HCT116 (cell line): ENCODE results near the gene SUSD3. TPM values are rescaled to one million over a fixed set of nuclear protein-coding genes. Genes with fewer than 3 reads are reported as not detected.

Source experiments
- ATAC-seq: fragments of 200-7000 bp; cut with Tn5 transposase; 2 replicates; pipeline ENCODE4 v1.9.1; 2020; ENCODE audit warnings: mild to moderate bottlenecking, moderate library complexity
- BruUV-seq: library from RNA; stranded (reverse); fragments of 400-500 nt; replicated peaks from 2 replicates; lab custom pipeline; 2021; lab: Mats Ljungman, UMichigan
- CTCF ChIA-PET: fragments of 300-600 bp; sonication (Branson Sonifier 250); formaldehyde crosslinking; loops from one replicate; lab custom pipeline; 2021; ENCODE audit warnings: antibody characterized with exemption; lab: Charles Lee
- POLR2A ChIA-PET: fragments of 300-600, 350-600 bp; sonication (Branson Sonifier 250); formaldehyde crosslinking; loops from one replicate; lab custom pipeline; 2021; ENCODE audit warnings: antibody characterized with exemption; lab: Charles Lee
- RAD21 ChIA-PET, 2 experiments: fragments of 300-600 bp; sonication (Branson Sonifier 250); formaldehyde crosslinking; loops; one replicate each; lab custom pipeline; 2023; ENCODE audit warnings: low total read pairs in 2 of 2; ENCODE audit not compliant: uncharacterized antibody in 2 of 2, unreplicated experiment in 2 of 2, low non-redundant PET in 1 of 2; lab: Charles Lee
- DNase-seq: peaks from one replicate; pipeline ENCODE4 v3.0.0-alpha.2; 2010; ENCODE audit warnings: low read depth, low spot score
- H2AFZ ChIP-seq: fragments of 200-600 bp; shearing (Covaris generic), sonication (generic); 2 replicates; pipeline ENCODE4 v1.6.1; 2017; ENCODE audit warnings: low read depth, mixed run types, mixed read lengths, antibody characterized with exemption, low read length; ENCODE audit not compliant: poor library complexity, severe bottlenecking
- H3K27ac ChIP-seq: 2 replicates; pipeline ENCODE4 v1.5.1; 2012; ENCODE audit warnings: low read depth, low read length
- H3K27me3 ChIP-seq: fragments of 200-600 bp; sonication (generic); 2 replicates; pipeline ENCODE4 v1.6.1; 2016; ENCODE audit warnings: mixed run types, low read length, mixed read lengths; ENCODE audit not compliant: insufficient read depth
- H3K36me3 ChIP-seq, 2 experiments: fragments of 200-500 bp in 1 of 2; fragments of 200-600 bp in 1 of 2; sonication (Bioruptor generic) in 1 of 2; sonication (generic) in 1 of 2; 2 replicates each; pipeline versions ENCODE4 v1.5.1 to v1.6.1; 2014 to 2016; ENCODE audit warnings: low read length in 2 of 2, inconsistent platforms in 1 of 2, mixed read lengths in 1 of 2, mixed run types in 1 of 2; ENCODE audit not compliant: insufficient read depth in 2 of 2, control insufficient read depth in 1 of 2
- H3K4me1 ChIP-seq, 2 experiments: fragments of 200-600 bp in 1 of 2; sonication (generic) in 1 of 2; 2 replicates each; pipeline versions ENCODE4 v1.5.1 to v1.6.1; 2012 to 2017; ENCODE audit warnings: low read length in 2 of 2, inconsistent platforms in 1 of 2, mild to moderate bottlenecking in 1 of 2, mixed read lengths in 1 of 2, mixed run types in 1 of 2, moderate library complexity in 1 of 2; ENCODE audit not compliant: insufficient read depth in 2 of 2, control insufficient read depth in 1 of 2
- H3K4me2 ChIP-seq: fragments of 200-600 bp; sonication (generic); 2 replicates; pipeline ENCODE4 v1.6.1; 2017; ENCODE audit warnings: mixed run types, low read length, mixed read lengths
- H3K4me3 ChIP-seq, 2 experiments: fragments of 200-600 bp in 1 of 2; sonication (generic) in 1 of 2; replicated peaks in 1 of 2; 2 replicates each; pipeline ENCODE4 v1.5.1; 2011 to 2016; ENCODE audit warnings: low read length in 2 of 2, control low read depth in 1 of 2, low read depth in 1 of 2, mild to moderate bottlenecking in 1 of 2, mixed read lengths in 1 of 2, mixed run types in 1 of 2
- H3K79me2 ChIP-seq: fragments of 200-600 bp; sonication (generic); 2 replicates; pipeline ENCODE4 v1.6.1; 2017; ENCODE audit warnings: mild to moderate bottlenecking, mixed run types, low read length, moderate library complexity, mixed read lengths; ENCODE audit not compliant: insufficient read depth
- H3K9ac ChIP-seq: fragments of 200-600 bp; sonication (generic); 2 replicates; pipeline ENCODE4 v1.6.1; 2016; ENCODE audit warnings: low read length, mixed read lengths
- H3K9me2 ChIP-seq: fragments of 200-600 bp; sonication (generic), shearing (Covaris generic); 2 replicates; pipeline ENCODE4 v1.6.1; 2017; ENCODE audit warnings: mixed run types, mild to moderate bottlenecking, moderate library complexity; ENCODE audit not compliant: insufficient read depth
- H3K9me3 ChIP-seq, 2 experiments: fragments of 200-500 bp in 1 of 2; fragments of 200-600 bp in 1 of 2; sonication (Bioruptor generic) in 1 of 2; sonication (generic) in 1 of 2; 2 replicates each; pipeline ENCODE4 v1.6.1; 2014 to 2017; ENCODE audit warnings: low read length in 2 of 2, mixed read lengths in 2 of 2, inconsistent platforms in 1 of 2, low read depth in 1 of 2, mild to moderate bottlenecking in 1 of 2, mixed run types in 1 of 2, moderate library complexity in 1 of 2; ENCODE audit not compliant: control insufficient read depth in 1 of 2, insufficient read depth in 1 of 2
- H4K20me1 ChIP-seq: fragments of 200-600 bp; sonication (generic), shearing (Covaris generic); 2 replicates; pipeline ENCODE4 v1.6.1; 2017; ENCODE audit warnings: mixed run types, mild to moderate bottlenecking, moderate library complexity; ENCODE audit not compliant: insufficient read depth
- ATF3 ChIP-seq: IDR thresholded peaks from 2 replicates; pipeline ENCODE4 v1.6.1; 2012
- CBX3 ChIP-seq: IDR thresholded peaks from 2 replicates; pipeline ENCODE4 v1.6.1; 2012; ENCODE audit warnings: low read depth
- CEBPB ChIP-seq: IDR thresholded peaks from 2 replicates; pipeline ENCODE4 v1.6.1; 2012; ENCODE audit warnings: low read depth
- CTCF ChIP-seq, 3 experiments: fragments of 200-600 bp in 1 of 3; sonication (generic) in 1 of 3; IDR thresholded peaks in 2 of 3; conservative IDR thresholded peaks in 1 of 3; 2 replicates each; pipeline ENCODE4 v1.5.1; 2012 to 2017; ENCODE audit warnings: low read depth in 2 of 3, low read length in 2 of 3, antibody characterized with exemption in 1 of 3, borderline replicate concordance in 1 of 3, control low read depth in 1 of 3, mild to moderate bottlenecking in 1 of 3, mixed read lengths in 1 of 3, mixed run types in 1 of 3, moderate library complexity in 1 of 3; ENCODE audit not compliant: insufficient read depth in 1 of 3
- EGR1 ChIP-seq: IDR thresholded peaks from 2 replicates; pipeline ENCODE4 v1.6.1; 2012; ENCODE audit warnings: low read depth
- ELF1 ChIP-seq: IDR thresholded peaks from 2 replicates; pipeline ENCODE4 v1.6.1; 2012; ENCODE audit warnings: low read depth, borderline replicate concordance
- EZH2phosphoT487 ChIP-seq: fragments of 200-600 bp; IDR thresholded peaks from 2 replicates; pipeline ENCODE4 v1.6.1; 2018; ENCODE audit warnings: antibody characterized with exemption, borderline replicate concordance
- FOSL1 ChIP-seq: IDR thresholded peaks from 2 replicates; pipeline ENCODE4 v1.6.1; 2012; ENCODE audit warnings: low read depth
- JUND ChIP-seq: IDR thresholded peaks from 2 replicates; pipeline ENCODE4 v1.6.1; 2012
- POLR2A ChIP-seq: IDR thresholded peaks from 2 replicates; pipeline ENCODE4 v1.7.0; 2011; ENCODE audit warnings: borderline replicate concordance; ENCODE audit not compliant: insufficient read depth, insufficient read length; ENCODE audit errors: extremely low read depth
- RAD21 ChIP-seq: IDR thresholded peaks from 2 replicates; pipeline ENCODE4 v1.6.1; 2012; ENCODE audit warnings: low read depth, mild to moderate bottlenecking
- ZBTB33 ChIP-seq: IDR thresholded peaks from 2 replicates; pipeline ENCODE4 v1.6.1; 2011; ENCODE audit warnings: mild to moderate bottlenecking, low read length, moderate library complexity; ENCODE audit not compliant: insufficient replicate concordance; ENCODE audit errors: extremely low read depth
- ZNF274 ChIP-seq: fragments of 200-500 bp; sonication (Bioruptor generic); IDR thresholded peaks from 2 replicates; pipeline ENCODE4 v1.6.1; 2014; ENCODE audit warnings: mild to moderate bottlenecking, low read depth, low read length, inconsistent platforms
- intact Hi-C: fragments of 100-400 bp; cut with micrococcal nuclease; formaldehyde crosslinking; loops from 2 replicates; pipeline ENCODE4 v1.10.0; 2022
- total RNA-seq: library from RNA; stranded (reverse); gene quantifications from one replicate; pipeline ENCODE4 v1.2.1, GENCODE V29; 2021; ENCODE audit not compliant: unreplicated experiment

Gene SUSD3
- total RNA-seq, 1 experiment from 2014 or later = 11.3 TPM

DNA sequence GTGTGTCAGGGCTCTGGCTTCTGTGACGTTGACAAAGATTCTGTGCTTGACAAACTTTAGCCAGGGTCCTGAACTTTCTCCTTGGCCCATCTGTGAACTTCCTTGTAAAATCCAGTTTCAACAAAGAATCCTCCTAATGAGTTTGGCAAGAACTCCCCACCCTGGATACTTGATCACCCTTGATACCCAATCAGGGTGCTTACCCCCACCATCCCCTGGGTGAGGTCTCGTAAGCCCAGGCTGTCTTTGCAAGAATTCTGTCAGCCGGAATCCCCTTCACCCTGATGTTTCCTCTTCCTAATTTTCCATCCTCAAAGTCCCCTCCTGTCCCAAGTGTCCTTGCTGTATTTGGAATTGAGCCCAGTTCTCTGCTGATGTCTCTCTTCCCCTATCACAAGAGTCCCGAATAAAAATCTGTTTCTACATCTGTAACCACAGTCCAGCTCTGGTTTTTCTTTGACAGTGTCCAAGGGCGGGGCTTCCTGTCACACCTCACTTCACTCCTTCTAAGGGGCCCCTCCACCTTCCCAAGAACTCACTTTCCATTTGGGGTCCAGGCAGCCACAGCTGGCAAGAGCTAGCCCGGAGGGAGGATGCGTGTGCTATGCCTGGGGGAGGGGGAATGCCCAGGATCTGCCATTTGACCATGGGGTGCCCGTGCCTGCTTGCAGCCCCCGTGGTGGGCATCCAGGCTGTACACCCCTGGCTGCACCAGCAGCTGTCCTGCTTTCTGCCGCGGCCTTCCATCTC is 34.8 kb downstream of the SUSD3 start:
- H4K20me1 ChIP-seq = no peaks in the 10 kb centered on the region
- H3K9ac ChIP-seq = no peak overlapping the region
- RAD21 ChIA-PET = no interaction called here
- intact Hi-C loops = no loop called here
- peaks cover 21% of the 10 kb centered on the region for H3K79me2 ChIP-seq
- peaks cover 0 to 21% of the 10 kb centered on the region in 2 experiments; a peak in 2 of 4 replicates for H3K9me3 ChIP-seq
- peak overlapping the region; percentile 7; the same call in 1 of the 2 replicates for H3K27ac ChIP-seq
- POLR2A ChIA-PET = no interaction called here
- no peaks in the 10 kb centered on the region for H3K36me3 ChIP-seq
- no peaks in the 10 kb centered on the region for H3K9me2 ChIP-seq
- CTCF ChIA-PET = no interaction called here
- no peak overlapping the region for H3K4me2 ChIP-seq
- no peak for TF ChIP-seq EZH2phosphoT487
- no peak for TF ChIP-seq ZBTB33
- no peak for TF ChIP-seq POLR2A
- no peak for TF ChIP-seq CBX3
- no peak for TF ChIP-seq FOSL1
- no peak for TF ChIP-seq CTCF (IDR thresholded peaks at IDR 0.05 in 2 of 3, conservative IDR thresholded peaks at IDR 0.05 in 1 of 3; ENCODE audit: borderline replicate concordance in 1 of 3, insufficient read depth in 1 of 3, low read depth in 2 of 3, low read length in 2 of 3)
- no peak for TF ChIP-seq JUND
- no peak for TF ChIP-seq RAD21
- TF ChIP-seq ZNF274 = no peak
- TF ChIP-seq ATF3 = no peak
- no peak for TF ChIP-seq EGR1
- TF ChIP-seq CEBPB = no peak
- no peak for TF ChIP-seq ELF1
- ATAC-seq (no peak), DNase-seq (no peak)
- no peak overlapping the region for H2AFZ ChIP-seq
- H3K4me1 ChIP-seq = peaks cover 25 to 61% of the 10 kb centered on the region in 2 experiments
- no peak overlapping the region for H3K4me3 ChIP-seq
- BruUV-seq = no TSS peak
- H3K27me3 ChIP-seq = no peaks in the 10 kb centered on the region
